Non-pigmented ciliary epithelial cell (primary cell): ENCODE data around the gene TUBA3E.
"Not testable (repeated sequence)": the region's sequence is repeated elsewhere in the genome, so short reads cannot be mapped to it uniquely, and the experiment has no call there.

Experiments
- DNase-seq: peaks from one replicate; pipeline ENCODE4 v3.0.0-alpha.2; 2010; ENCODE audit warnings: low read depth

The TUBA3E gene

DNA sequence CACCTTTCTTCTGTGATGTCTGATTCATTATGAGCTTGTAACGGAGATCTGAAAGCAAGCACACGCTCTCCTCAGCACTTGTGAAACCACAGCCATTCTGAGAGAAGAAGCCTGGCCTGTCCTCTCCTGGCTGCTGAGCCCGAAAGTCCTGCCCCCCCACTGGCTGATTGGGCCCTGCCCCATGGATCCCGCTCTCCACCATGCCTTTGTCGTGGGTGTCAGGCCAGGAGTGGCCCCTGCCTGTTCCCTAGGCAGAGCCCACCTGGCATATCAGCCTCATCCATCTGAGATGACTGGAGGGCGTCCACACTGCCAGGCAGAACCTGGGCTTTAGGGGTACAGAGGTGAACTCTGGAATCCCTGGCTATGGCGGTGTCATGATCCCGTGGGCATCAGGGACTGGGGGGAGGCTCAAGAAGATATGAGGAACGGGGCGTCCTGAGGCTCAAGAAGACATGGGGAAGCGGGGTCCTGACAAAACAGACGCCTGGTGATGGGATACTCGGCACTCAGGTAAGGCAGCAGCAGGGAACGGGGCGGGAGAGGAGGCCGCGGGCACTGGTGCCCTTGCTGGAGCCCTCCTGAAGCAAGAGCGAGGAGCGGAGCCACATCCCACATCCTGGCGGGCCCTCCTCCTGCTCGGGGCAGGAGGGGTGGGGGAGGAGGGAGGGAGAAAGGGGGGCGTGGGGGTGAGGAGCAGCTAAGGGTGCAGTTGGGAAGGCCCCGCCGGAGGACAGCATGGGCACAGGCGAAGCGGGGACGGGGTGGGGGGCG, 54.8 kb downstream of the TUBA3E start:
- not testable (repeated sequence) for DNase-seq

- not testable (repeated sequence) for DNase-seq
These were observed 55.6 kb downstream of the TUBA3E start for GRCh38 chr2:130142396-130143265.
